BLaER1 (cell line): Measurements from ENCODE around the gene ABHD1.

ENCODE experiments used
- H3K27ac ChIP-seq: shearing (Covaris generic); formaldehyde crosslinking; 2 replicates; pipeline ENCODE4 v1.8.1; 2022
- H3K27me3 ChIP-seq: shearing (Covaris generic); formaldehyde crosslinking; 2 replicates; pipeline ENCODE4 v1.8.1; 2022
- H3K36me3 ChIP-seq: shearing (Covaris generic); formaldehyde crosslinking; 2 replicates; pipeline ENCODE4 v1.8.1; 2022
- H3K4me1 ChIP-seq: shearing (Covaris generic); formaldehyde crosslinking; 2 replicates; pipeline ENCODE4 v1.8.1; 2022
- H3K4me2 ChIP-seq: shearing (Covaris generic); formaldehyde crosslinking; 2 replicates; pipeline ENCODE4 v1.8.1; 2022
- H3K4me3 ChIP-seq: shearing (Covaris generic); formaldehyde crosslinking; 2 replicates; pipeline ENCODE4 v1.8.1; 2022
- H3K9ac ChIP-seq: shearing (Covaris generic); formaldehyde crosslinking; 2 replicates; pipeline ENCODE4 v1.8.1; 2022
- H3K9me3 ChIP-seq: shearing (Covaris generic); formaldehyde crosslinking; 2 replicates; pipeline ENCODE4 v1.8.1; 2022
- H4K20me1 ChIP-seq: shearing (Covaris generic); formaldehyde crosslinking; 2 replicates; pipeline ENCODE4 v1.8.1; 2022
- Cebpa-rat ChIP-seq: shearing (Covaris generic); IDR thresholded peaks from 2 replicates; pipeline ENCODE4 v1.8.1; 2022

Gene ABHD1

DNA sequence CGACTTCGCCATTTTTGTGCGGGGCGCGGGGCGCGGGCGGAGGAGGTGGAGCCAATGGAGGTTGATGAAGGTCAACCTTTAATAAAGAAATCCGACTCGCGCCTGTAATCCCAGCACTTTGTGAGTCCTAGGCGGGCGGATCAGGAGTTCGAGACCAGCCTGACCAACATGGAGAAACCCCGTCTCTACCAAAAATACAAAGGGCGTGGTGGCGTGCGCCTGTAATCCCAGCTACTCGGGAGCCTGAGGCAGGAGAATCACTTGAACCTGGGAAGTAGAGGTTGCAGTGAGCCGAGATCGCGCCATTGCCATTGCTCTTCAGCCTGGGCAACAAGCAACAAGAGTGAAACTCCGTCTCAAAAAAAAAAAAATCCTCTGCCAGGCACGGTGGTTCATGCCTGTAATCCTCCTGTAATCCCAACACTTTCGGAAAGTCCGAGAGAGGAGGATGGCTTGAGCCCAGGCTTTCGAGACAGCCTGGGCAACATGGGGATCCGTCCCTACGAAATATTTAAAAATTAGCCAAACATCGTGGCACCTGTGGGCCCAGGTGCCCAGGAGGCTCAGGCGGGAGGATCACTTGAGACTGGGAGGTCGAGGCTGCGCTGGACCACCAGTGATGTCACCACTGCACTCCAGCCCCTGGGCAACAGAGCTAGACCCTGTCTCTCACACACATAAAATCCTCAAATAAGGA lies 11.3 kb downstream of the ABHD1 start:
- Histone ChIP-seq H4K20me1 (peaks cover 43% of the 10 kb centered on the region), H3K4me2 (peak overlapping the region; percentile 73), H3K4me1 (peaks cover 29% of the 10 kb centered on the region), H3K9me3 (no peaks in the 10 kb centered on the region), H3K27ac (peak overlapping the region; percentile 61; the same call in 1 of the 2 replicates), H3K4me3 (peak overlapping the region; percentile 98), H3K27me3 (no peaks in the 10 kb centered on the region), H3K36me3 (peaks cover 33% of the 10 kb centered on the region), H3K9ac (no peak overlapping the region)
- no peak for TF ChIP-seq Cebpa-rat

DNA sequence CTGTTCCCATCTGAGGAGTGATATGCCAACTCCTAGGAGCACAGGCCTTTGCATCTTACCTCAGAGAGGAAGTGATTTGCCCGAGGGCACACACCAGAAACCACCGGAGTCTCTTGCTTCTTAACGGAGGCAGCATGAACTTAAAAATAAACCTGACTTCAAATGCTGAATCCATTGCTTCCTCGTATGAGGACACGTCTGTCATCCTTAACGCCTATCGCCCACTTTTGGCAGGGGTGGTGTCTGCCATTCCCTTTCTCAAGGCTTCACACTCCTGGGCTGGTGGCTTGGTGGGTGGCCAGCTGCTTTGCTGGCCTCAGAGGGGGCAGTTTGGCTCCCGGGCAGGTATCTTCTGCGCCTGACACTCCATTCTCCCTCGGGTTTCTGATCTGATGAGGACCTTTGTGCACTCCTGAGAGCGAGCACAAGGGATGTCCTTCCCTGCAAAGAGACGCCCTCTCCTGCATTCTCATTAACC lies 11.9 kb downstream of the ABHD1 start:
- H3K9ac ChIP-seq = no peak overlapping the region
- TF ChIP-seq Cebpa-rat = no peak
- peak overlapping the region; percentile 61 for H3K27ac ChIP-seq
- H3K36me3 ChIP-seq = peaks cover 27% of the 10 kb centered on the region
- H3K4me1 ChIP-seq = peaks cover 29% of the 10 kb centered on the region
- no peak overlapping the region for H3K4me3 ChIP-seq
- no peaks in the 10 kb centered on the region for H3K27me3 ChIP-seq
- no peaks in the 10 kb centered on the region for H3K9me3 ChIP-seq
- H3K4me2 ChIP-seq = peak overlapping the region; percentile 73
- H4K20me1 ChIP-seq = peaks cover 37% of the 10 kb centered on the region

DNA sequence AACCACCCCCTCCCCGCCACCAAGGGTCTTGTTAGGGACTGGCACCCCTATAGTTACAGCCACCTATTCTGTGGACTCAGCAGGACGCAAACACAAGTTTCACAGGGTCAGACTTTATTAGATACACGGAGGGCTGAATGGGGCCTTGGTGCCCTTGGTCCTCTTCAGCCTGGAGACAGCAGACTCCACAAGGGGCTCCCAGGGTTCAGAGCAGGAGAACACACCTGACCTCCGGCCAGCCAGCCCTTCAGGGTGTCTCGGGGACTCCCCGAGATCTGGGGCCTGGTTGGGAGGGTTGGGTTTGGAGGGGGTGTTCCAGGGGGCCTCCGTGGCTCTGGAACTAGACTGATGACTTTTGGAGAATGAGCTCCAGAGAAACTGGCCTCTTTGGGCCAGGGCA lies 13.1 kb downstream of the ABHD1 start:
- H3K27me3 ChIP-seq = no peaks in the 10 kb centered on the region
- no peak for TF ChIP-seq Cebpa-rat
- no peak overlapping the region for H3K4me2 ChIP-seq
- H3K4me1 ChIP-seq = peaks cover 29% of the 10 kb centered on the region
- H3K27ac ChIP-seq = no peak overlapping the region
- H3K9me3 ChIP-seq = no peaks in the 10 kb centered on the region
- H3K36me3 ChIP-seq = peaks cover 15% of the 10 kb centered on the region
- no peak overlapping the region for H3K4me3 ChIP-seq
- no peak overlapping the region for H3K9ac ChIP-seq
- H4K20me1 ChIP-seq = peaks cover 24% of the 10 kb centered on the region

DNA sequence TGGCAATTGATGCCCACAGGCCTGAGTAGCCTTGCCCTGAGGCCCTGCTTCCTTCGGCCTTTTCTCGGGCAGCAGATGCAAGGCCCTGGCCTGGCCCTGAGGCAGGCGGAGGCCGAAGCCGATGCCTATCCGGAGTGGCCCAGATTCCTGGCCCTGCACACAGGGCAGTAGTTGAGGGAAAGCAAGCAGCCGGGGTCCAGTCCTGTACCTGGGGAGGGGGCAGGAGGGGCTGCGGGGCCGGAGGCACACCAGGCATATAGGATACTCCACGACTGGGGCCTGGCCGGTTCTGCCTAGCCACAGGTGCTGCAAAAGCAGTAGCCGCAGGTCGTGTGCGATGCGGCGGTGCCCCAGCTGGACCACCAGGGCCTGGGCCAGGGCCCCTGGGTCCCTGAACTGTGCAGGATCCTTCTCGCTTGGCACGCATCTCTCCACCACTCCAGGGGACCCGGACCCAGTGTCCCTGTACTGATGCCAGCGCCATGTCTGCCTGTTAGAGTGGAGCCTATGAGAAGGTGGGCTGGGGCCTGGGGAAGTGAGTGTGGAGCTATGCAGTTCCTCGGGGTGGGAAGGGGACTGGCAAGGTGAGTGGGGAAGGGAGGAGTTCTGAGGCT lies 13.8 kb downstream of the ABHD1 start:
- Histone ChIP-seq H3K4me2 (no peak overlapping the region), H3K27ac (no peak overlapping the region), H4K20me1 (peaks cover 18% of the 10 kb centered on the region), H3K36me3 (peaks cover 8% of the 10 kb centered on the region), H3K9me3 (no peaks in the 10 kb centered on the region), H3K4me3 (no peak overlapping the region), H3K9ac (no peak overlapping the region), H3K4me1 (peaks cover 29% of the 10 kb centered on the region), H3K27me3 (no peaks in the 10 kb centered on the region)
- no peak for TF ChIP-seq Cebpa-rat

DNA sequence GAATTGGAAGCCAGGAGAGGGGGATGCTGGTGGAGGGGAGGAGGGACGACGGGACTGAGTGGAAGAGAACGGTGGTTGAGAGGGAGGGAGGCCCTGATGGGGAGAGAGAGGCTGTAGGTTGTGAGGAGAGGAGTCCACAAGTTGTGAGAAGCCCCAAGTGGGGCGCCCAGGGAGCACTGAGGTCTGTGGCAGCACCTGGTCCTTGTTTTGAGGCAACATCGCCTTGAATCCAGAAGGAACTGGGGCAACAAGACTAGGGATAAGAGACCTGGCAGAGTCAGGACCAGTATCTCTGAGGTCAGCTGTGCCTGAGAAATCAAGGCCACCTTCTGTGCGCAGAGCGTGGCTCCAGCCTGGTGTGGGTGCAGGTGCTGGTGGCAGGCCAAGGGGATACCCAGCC lies 14.5 kb downstream of the ABHD1 start:
- H3K4me3 ChIP-seq = no peak overlapping the region
- H3K4me2 ChIP-seq = no peak overlapping the region
- peaks cover 11% of the 10 kb centered on the region for H4K20me1 ChIP-seq
- H3K36me3 ChIP-seq = peaks cover 1% of the 10 kb centered on the region; the same call in 1 of the 2 replicates
- H3K27ac ChIP-seq = no peak overlapping the region
- H3K9ac ChIP-seq = no peak overlapping the region
- H3K4me1 ChIP-seq = peaks cover 23% of the 10 kb centered on the region
- no peaks in the 10 kb centered on the region for H3K27me3 ChIP-seq
- H3K9me3 ChIP-seq = no peaks in the 10 kb centered on the region
- TF ChIP-seq Cebpa-rat = no peak

DNA sequence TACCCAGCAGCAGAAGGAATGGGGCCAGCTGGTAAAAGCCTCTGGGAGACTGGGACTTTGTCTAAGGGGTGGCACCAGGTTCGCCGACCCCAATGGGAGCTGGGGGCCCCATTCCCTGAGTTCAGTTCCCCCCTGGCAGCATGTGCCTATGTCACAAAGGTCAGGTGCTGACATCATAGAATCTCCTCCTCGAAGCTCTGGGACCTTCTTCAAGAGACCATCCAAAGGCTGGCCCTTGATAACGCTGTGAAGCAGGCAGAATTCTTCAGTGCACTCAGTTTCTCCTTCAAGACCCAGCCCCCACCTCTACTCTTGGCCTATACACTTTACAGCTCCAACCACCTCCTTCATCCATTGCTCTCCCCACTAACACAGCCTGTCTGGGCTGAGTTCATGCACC lies 15.7 kb downstream of the ABHD1 start, which contains the start of gene PRR30:
PRR30 (minus strand) TSS at position 101 of the 400 bp plus-strand sequence. CDS start 1,081 bp downstream, outside the sequence.
- Histone ChIP-seq H4K20me1 (no peaks in the 10 kb centered on the region), H3K27me3 (no peaks in the 10 kb centered on the region), H3K9me3 (no peaks in the 10 kb centered on the region), H3K4me1 (peaks cover 16% of the 10 kb centered on the region), H3K36me3 (no peaks in the 10 kb centered on the region), H3K9ac (no peak within 1 kb of the TSS), H3K27ac (no peak within 1 kb of the TSS), H3K4me2 (no peak within 1 kb of the TSS), H3K4me3 (no peak within 1 kb of the TSS)
- no peak for TF ChIP-seq Cebpa-rat

DNA sequence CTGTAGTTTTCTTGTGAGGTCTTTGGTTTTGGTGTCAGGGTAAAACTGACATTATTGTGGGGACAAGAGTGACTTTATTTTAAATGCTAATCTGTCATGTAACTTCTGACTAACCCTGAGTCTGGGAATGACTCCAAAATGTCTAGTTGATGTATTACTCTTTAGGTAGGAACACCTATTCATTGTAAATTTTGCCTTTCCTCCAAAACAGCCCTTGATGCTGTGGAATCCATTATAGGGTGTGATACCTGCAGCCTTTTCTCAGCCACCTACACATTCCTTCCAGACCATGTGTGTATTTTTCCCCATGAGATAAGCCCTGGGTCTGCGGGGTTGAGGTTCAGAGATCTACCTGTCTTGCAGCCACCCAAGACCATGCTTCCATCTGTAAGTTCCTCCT lies 19.7 kb downstream of the ABHD1 start:
- no peaks in the 10 kb centered on the region for H3K9me3 ChIP-seq
- H3K4me2 ChIP-seq = no peak overlapping the region
- no peaks in the 10 kb centered on the region for H4K20me1 ChIP-seq
- H3K27me3 ChIP-seq = no peaks in the 10 kb centered on the region
- H3K27ac ChIP-seq = no peak overlapping the region
- no peak for TF ChIP-seq Cebpa-rat
- H3K9ac ChIP-seq = no peak overlapping the region
- peaks cover 14% of the 10 kb centered on the region for H3K4me1 ChIP-seq
- H3K36me3 ChIP-seq = no peaks in the 10 kb centered on the region
- H3K4me3 ChIP-seq = no peak overlapping the region

DNA sequence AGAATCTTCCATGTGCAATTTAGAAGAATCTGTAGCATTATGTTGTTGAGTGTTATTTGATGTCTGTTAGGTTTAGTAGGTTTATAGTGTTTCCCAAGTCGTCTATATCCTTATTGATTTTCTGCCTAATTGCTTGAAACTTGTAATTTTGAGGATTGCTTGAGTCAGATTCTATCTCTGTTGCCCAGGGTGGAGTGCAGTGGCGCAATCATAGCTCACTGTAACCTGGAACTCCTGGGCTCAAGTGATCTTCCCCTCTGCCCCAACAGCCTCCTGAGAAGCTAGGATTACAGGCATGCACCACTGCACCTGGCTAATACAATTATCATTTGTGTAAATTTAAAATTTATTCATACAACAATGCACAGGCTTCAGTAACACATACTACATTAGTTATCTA lies 22.1 kb downstream of the ABHD1 start:
- TF ChIP-seq Cebpa-rat = no peak
- no peaks in the 10 kb centered on the region for H4K20me1 ChIP-seq

DNA sequence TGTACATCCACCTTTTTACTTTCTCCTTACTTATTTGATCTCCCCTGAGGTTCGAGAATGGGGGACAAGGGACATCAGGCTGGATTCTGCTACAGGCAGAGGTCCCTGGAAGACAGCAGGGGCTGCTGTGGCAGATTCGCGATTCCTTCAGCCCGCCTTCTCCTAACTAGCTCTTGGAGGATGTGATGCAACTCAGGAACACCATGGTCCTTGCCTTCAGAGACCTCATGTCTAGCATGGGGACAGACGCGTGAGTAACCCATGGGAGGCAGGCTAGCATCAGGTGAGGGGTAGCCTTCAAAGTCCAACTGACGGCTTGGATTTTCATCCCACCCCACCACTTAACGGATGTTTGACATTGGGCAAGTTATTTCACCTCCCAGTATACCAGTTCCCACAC lies 24.3 kb downstream of the ABHD1 start:
- Histone ChIP-seq H3K4me1 (peaks cover 14% of the 10 kb centered on the region), H3K4me2 (peak overlapping the region; percentile 45), H3K36me3 (no peaks in the 10 kb centered on the region), H3K9me3 (no peaks in the 10 kb centered on the region), H3K27ac (no peak overlapping the region), H3K27me3 (no peaks in the 10 kb centered on the region), H4K20me1 (no peaks in the 10 kb centered on the region), H3K4me3 (no peak overlapping the region), H3K9ac (no peak overlapping the region)
- no peak for TF ChIP-seq Cebpa-rat

More for the DNA sequence above, 22.1 kb downstream of the ABHD1 start:
- Histone ChIP-seq H3K36me3 (no peaks in the 10 kb centered on the region), H3K4me1 (peaks cover 14% of the 10 kb centered on the region), H3K4me3 (no peak overlapping the region), H3K9ac (no peak overlapping the region), H3K4me2 (no peak overlapping the region), H3K9me3 (no peaks in the 10 kb centered on the region), H3K27ac (no peak overlapping the region), H3K27me3 (no peaks in the 10 kb centered on the region)

DNA sequence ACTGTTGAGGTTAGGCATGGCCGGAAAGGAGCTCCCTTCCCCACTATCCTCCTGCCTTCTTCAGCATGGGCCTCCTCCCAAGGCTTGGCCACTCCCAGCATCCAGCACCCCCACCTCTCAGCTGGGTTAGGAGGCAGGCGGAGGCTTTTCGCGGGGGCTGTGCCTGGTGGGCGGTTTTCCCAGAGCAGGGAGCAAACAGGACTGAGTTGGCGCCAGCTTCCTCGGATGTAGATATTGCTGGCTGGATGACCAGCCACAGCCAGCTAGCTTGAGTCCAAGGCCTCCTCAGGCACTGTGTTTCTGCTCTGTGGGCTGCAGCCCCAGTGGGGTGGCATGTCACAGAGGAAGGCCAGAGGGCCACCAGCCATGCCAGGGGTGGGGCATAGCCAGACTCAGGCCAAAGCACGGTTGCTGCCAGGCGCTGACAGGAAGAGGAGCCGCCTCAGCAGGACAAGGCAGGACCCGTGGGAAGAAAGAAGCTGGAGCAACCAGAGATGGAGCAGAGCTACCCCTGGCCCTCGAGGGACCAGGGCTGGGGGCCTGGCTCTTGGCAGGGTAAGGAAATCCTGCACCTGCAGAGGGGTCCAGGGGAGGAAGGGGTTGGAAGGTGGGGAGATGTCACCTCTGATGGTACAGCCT lies 25.3 kb downstream of the ABHD1 start, which contains the start of gene TCF23:
TCF23 (plus strand) TSS at position 204 of the 639 bp plus-strand sequence; CDS start at position 334, 130 bp downstream.
- peak within 1 kb of the TSS; percentile 45 for H3K4me2 ChIP-seq
- no peaks in the 10 kb centered on the region for H4K20me1 ChIP-seq
- peaks cover 14% of the 10 kb centered on the region for H3K4me1 ChIP-seq

More for the DNA sequence above, 25.3 kb downstream of the ABHD1 start, which contains the start of gene TCF23:
- Histone ChIP-seq H3K9ac (no peak within 1 kb of the TSS), H3K27ac (no peak within 1 kb of the TSS), H3K36me3 (no peaks in the 10 kb centered on the region), H3K4me3 (no peak within 1 kb of the TSS), H3K27me3 (no peaks in the 10 kb centered on the region), H3K9me3 (no peaks in the 10 kb centered on the region)
- no peak for TF ChIP-seq Cebpa-rat
